K562 treated with DMSO at 1 percent for 48 hours (cell line): ENCODE results near the gene DDX46. TPM values are rescaled to one million over a fixed set of nuclear protein-coding genes. Genes with fewer than 3 reads are reported as not detected.

ENCODE experiments used
- total RNA-seq: library from RNA; unstranded; fragments of 300-600 nt; gene quantifications from 2 replicates; pipeline ENCODE4 v1.2.3, GENCODE V29; 2022; ENCODE audit warnings: low replicate concordance; ENCODE audit errors: extremely low read depth

Gene DDX46
- total RNA-seq: not detected in 2 replicates

GRCh38 chr5:134758504-134759341 lies at the start of gene DDX46:
Gene DDX46, plus strand, starts transcription at chr5:134758779. Its CDS starts 160 bp downstream, at chr5:134758939.

GRCh38 chr5:134738133-134738962 lies 20.2 kb upstream of the DDX46 start, which contains the start of gene CAMLG:
Gene CAMLG, plus strand, starts transcription at chr5:134738548. Its CDS starts 73 bp downstream, at chr5:134738621.

DNA sequence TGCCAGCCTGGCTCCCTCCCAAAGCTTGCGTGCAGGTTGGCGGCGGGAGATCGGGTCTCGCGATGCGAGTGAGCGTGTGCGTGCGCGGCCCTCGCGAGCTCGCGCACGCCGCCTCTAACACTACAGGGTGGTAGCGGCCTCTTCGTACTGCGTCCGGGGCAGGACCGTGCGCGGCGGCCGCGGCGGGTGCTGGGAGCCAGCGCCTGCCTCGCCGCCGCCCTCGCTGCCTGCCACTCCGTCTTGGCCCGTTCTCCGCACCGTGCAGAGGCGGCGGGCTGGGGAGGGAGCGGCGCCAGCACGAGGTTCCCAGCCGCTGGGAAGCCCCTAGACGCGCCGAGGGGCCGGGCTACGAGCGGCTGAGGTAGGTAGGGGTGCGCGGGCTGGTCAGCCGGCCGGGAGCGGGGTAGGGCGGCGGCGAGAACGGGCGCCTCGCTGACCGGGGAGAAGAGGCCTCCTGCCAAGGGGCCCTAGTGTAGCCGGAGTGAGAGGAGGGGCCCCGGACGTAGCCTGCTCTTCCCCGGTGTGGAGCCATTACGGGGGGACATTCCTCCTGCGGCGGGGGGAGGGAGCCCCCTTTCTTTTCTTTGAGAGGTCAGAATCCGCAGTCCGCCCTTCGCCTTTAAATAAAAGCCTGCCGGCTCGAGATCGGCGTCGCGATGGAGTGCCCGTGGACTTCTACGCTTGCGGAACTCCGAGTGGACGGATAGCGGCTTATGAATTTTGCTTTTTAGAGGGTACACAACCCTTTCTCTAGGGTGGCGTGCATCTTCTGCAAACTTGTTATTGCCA lies 87.5 kb downstream of the DDX46 start, which contains the start of gene C5orf24:
Gene C5orf24 (plus strand): TSS at position 117 of the 789 bp plus-strand sequence. CDS start 8,933 bp downstream, outside the sequence.

GRCh38 chr5:134873987-134874830 lies 115.6 kb downstream of the DDX46 start, which contains the start of gene TXNDC15:
Gene TXNDC15, plus strand, starts transcription at chr5:134874371. Its CDS starts 57 bp downstream, at chr5:134874428.

Other genes starting within 250 kb of the DDX46 start
- not detected in 2 replicates for gene JADE2, start 233.1 kb upstream of the DDX46 start, total RNA-seq
- not detected in 2 replicates for gene SAR1B, start 126.0 kb upstream of the DDX46 start, total RNA-seq
- not detected in 2 replicates for gene SEC24A, start 110.0 kb upstream of the DDX46 start, total RNA-seq
- gene CAMLG, start 20.2 kb upstream of the DDX46 start, total RNA-seq: not detected in 2 replicates
- not detected in 2 replicates for gene C5orf24, start 87.2 kb downstream of the DDX46 start, total RNA-seq
- not detected in 2 replicates for gene TXNDC15, start 115.6 kb downstream of the DDX46 start, total RNA-seq
- not detected in 2 replicates for gene PCBD2, start 146.4 kb downstream of the DDX46 start, total RNA-seq
- gene CATSPER3, start 209.1 kb downstream of the DDX46 start, total RNA-seq: not detected in 2 replicates